Breast epithelium (tissue), 4 donors: ENCODE results near the gene FAM135A. TPM values are rescaled to one million over a fixed set of nuclear protein-coding genes. Genes with fewer than 3 reads are reported as not detected.

Experiments used
- DNase-seq, 2 donors: peaks; one replicate each; pipeline ENCODE4 v3.0.0-alpha.2; 2019; ENCODE audit warnings: low spot score in 2 of 2
- H3K27ac ChIP-seq, 2 donors: fragments of 200-600 bp; sonication (generic) in 1 of 2; one replicate each; pipeline ENCODE4 v1.5.1; 2016 to 2019; ENCODE audit warnings: mild to moderate bottlenecking in 1 of 2
- H3K27me3 ChIP-seq, 2 donors: fragments of 200-600 bp; sonication (generic) in 1 of 2; one replicate each; pipeline versions ENCODE4 v1.5.1 to v1.6.0; 2017 to 2019; ENCODE audit warnings: control low read depth in 1 of 2, mild to moderate bottlenecking in 1 of 2
- H3K36me3 ChIP-seq: fragments of 200-600 bp; one replicate; pipeline ENCODE4 v1.5.1; 2019
- H3K4me1 ChIP-seq, 2 donors: fragments of 200-600 bp; sonication (generic); one replicate each; pipeline ENCODE4 v1.5.1; 2016 to 2019; ENCODE audit warnings: control low read depth in 1 of 2
- H3K4me3 ChIP-seq, 3 donors: fragments of 200-600 bp; sonication (generic); 1 replicate in 2 of 3; 2 replicates in 1 of 3; pipeline ENCODE4 v1.5.1; 2016 to 2019; ENCODE audit warnings: mild to moderate bottlenecking in 3 of 3, moderate library complexity in 2 of 3
- H3K9me3 ChIP-seq, 2 donors: fragments of 200-600 bp; sonication (generic) in 1 of 2; one replicate each; pipeline ENCODE4 v1.5.1; 2016 to 2019; ENCODE audit warnings: control low read depth in 1 of 2
- CTCF ChIP-seq, 3 donors: fragments of 450-650 bp; IDR thresholded peaks; one replicate each; pipeline ENCODE4 v1.5.1; 2016 to 2017; ENCODE audit warnings: antibody characterized with exemption in 3 of 3, mild to moderate bottlenecking in 3 of 3, moderate library complexity in 3 of 3
- POLR2A ChIP-seq: fragments of 450-650 bp; IDR thresholded peaks from one replicate; pipeline ENCODE4 v1.6.1; 2016; ENCODE audit warnings: antibody characterized with exemption, mild to moderate bottlenecking, moderate library complexity
- POLR2AphosphoS5 ChIP-seq, 3 donors: sonication (generic); formaldehyde crosslinking; IDR thresholded peaks; one replicate each; pipeline ENCODE4 v1.6.1; 2017; ENCODE audit warnings: antibody characterized with exemption in 3 of 3
- intact Hi-C: fragments of 100-400 bp; cut with DNase I; formaldehyde crosslinking; loops from one replicate; pipeline ENCODE4 v1.15.1; 2023; ENCODE audit warnings: low total_unique reads
- total RNA-seq, 3 donors: library from RNA; depleted of rRNA; stranded (reverse); fragments of >200 nt; gene quantifications; one replicate each; pipeline ENCODE4 v1.1.0, GENCODE V29; 2016

The FAM135A gene
- total RNA-seq, 3 donors from 2014 or later: 25.9 to 34.2 (median 30.2) TPM

DNA sequence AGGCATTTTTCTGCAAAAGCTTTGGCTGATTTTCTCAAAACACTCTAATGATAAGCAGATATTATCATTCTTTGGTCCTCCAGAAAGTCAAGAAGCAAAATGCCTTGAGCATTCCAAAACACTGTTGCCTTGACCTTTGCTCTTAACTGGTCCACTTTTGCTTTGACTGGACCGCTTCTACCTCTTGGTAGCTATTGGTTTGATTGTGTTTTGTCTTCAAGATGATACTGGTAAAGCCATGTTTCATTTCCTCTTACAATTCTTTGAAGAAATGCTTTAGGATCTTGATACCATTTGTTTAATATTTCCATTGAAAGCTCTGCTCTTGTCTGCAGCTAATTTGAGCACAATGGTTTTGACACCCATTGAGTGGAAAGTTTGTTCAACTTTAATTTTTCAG lies 117.8 kb downstream of the FAM135A start:
- Histone ChIP-seq H3K36me3 (no peaks in the 10 kb centered on the region), H3K4me3 (no peak overlapping the region), H3K27me3 (no peaks in the 10 kb centered on the region), H3K9me3 (no peaks in the 10 kb centered on the region), H3K27ac (no peak overlapping the region), H3K4me1 (no peaks in the 10 kb centered on the region)
- DNase-seq: no peak
- no peak for TF ChIP-seq CTCF (IDR thresholded peaks at IDR 0.05)
- TF ChIP-seq POLR2A: no peak
- TF ChIP-seq POLR2AphosphoS5 (IDR thresholded peaks at IDR 0.05): no peak
- intact Hi-C loops: loop anchor here (5.0 kb wide), 1 partner anchor 284 kb away; no protein-coding TSS in a partner anchor

- intact Hi-C loops: no loop called here
- Histone ChIP-seq H3K27ac (no peak overlapping the region), H3K36me3 (no peaks in the 10 kb centered on the region), H3K9me3 (no peaks in the 10 kb centered on the region), H3K27me3 (no peaks in the 10 kb centered on the region), H3K4me1 (no peaks in the 10 kb centered on the region), H3K4me3 (no peak overlapping the region)
- no peak for TF ChIP-seq POLR2AphosphoS5 (IDR thresholded peaks at IDR 0.05)
- TF ChIP-seq POLR2A: no peak
- no peak for TF ChIP-seq CTCF (IDR thresholded peaks at IDR 0.05)
- no peak for DNase-seq
Measured at GRCh38 chr6:70537266-70537665, 124.0 kb downstream of the FAM135A start.

DNA sequence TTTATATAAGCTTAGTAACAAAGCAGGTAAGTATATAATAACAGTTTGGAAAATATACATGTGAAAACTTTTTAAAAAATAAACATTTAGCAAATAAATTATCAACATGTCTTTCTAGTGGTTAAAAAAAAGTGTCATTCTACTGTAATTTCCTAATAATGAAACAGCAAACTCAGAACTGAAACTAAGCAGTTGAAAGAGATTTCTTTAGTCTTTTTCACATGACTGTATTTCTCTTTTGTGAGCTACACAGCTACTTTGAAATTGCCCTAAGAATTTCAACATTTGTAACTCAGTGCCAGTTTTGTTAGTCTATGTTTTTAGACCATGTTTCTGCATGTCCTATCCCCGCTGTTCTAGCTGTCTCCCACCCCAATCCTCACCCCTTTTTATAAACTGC lies 125.1 kb downstream of the FAM135A start:
- H3K4me3 ChIP-seq: no peak overlapping the region
- intact Hi-C loops: no loop called here
- no peaks in the 10 kb centered on the region for H3K4me1 ChIP-seq
- no peaks in the 10 kb centered on the region for H3K36me3 ChIP-seq
- TF ChIP-seq CTCF (IDR thresholded peaks at IDR 0.05): no peak
- TF ChIP-seq POLR2AphosphoS5 (IDR thresholded peaks at IDR 0.05): no peak
- no peak for TF ChIP-seq POLR2A
- no peaks in the 10 kb centered on the region for H3K27me3 ChIP-seq
- no peaks in the 10 kb centered on the region for H3K9me3 ChIP-seq
- DNase-seq: no peak
- H3K27ac ChIP-seq: no peak overlapping the region

- no peak overlapping the region for H3K4me3 ChIP-seq
- H3K4me1 ChIP-seq: no peaks in the 10 kb centered on the region
- no peaks in the 10 kb centered on the region for H3K9me3 ChIP-seq
- no peaks in the 10 kb centered on the region for H3K27me3 ChIP-seq
- no peaks in the 10 kb centered on the region for H3K36me3 ChIP-seq
- TF ChIP-seq CTCF (IDR thresholded peaks at IDR 0.05): no peak
- no peak for TF ChIP-seq POLR2AphosphoS5 (IDR thresholded peaks at IDR 0.05)
- no peak for TF ChIP-seq POLR2A
- H3K27ac ChIP-seq: no peak overlapping the region
- no peak for DNase-seq
- intact Hi-C loops: no loop called here
Measured at GRCh38 chr6:70547313-70547712, 134.0 kb downstream of the FAM135A start.

- no peaks in the 10 kb centered on the region for H3K36me3 ChIP-seq
- intact Hi-C loops: no loop called here
- H3K27me3 ChIP-seq: no peaks in the 10 kb centered on the region
- no peaks in the 10 kb centered on the region for H3K4me1 ChIP-seq
- H3K4me3 ChIP-seq: no peak overlapping the region
- no peak overlapping the region for H3K27ac ChIP-seq
- TF ChIP-seq POLR2AphosphoS5 (IDR thresholded peaks at IDR 0.05) (no peak), CTCF (IDR thresholded peaks at IDR 0.05) (no peak), POLR2A (no peak)
- DNase-seq: no peak
- no peaks in the 10 kb centered on the region for H3K9me3 ChIP-seq
Measured at GRCh38 chr6:70547905-70548304, 134.6 kb downstream of the FAM135A start.
